Measurements from ENCODE around the gene LCNL1.

DNA sequence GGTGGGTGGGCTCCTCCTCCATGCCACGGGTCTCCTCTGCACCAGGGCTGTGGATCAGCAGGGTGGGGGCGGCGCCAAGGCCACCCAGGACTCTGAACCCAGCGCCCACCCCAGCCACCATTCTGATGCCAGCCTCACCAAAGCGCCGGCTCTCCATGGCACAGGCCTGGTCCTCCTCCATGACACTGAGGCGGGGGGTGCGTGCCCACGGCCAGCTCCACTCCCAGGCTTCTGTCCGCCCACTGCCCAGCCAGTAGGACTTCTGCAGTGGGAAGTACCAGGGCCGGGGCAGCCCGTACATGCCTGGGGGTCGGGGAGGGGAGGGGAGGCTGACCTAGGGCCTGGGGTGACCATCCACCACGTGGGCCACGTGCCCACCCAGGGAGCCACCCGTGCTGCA, 33.6 kb downstream of the LCNL1 start:
- TF ChIP-seq, protein P1, sequence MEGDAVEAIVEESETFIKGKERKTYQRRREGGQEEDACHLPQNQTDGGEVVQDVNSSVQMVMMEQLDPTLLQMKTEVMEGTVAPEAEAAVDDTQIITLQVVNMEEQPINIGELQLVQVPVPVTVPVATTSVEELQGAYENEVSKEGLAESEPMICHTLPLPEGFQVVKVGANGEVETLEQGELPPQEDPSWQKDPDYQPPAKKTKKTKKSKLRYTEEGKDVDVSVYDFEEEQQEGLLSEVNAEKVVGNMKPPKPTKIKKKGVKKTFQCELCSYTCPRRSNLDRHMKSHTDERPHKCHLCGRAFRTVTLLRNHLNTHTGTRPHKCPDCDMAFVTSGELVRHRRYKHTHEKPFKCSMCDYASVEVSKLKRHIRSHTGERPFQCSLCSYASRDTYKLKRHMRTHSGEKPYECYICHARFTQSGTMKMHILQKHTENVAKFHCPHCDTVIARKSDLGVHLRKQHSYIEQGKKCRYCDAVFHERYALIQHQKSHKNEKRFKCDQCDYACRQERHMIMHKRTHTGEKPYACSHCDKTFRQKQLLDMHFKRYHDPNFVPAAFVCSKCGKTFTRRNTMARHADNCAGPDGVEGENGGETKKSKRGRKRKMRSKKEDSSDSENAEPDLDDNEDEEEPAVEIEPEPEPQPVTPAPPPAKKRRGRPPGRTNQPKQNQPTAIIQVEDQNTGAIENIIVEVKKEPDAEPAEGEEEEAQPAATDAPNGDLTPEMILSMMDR (IDR thresholded peaks at IDR 0.05): no peak
- no peak for TF ChIP-seq POLR2AphosphoS5 (IDR thresholded peaks at IDR 0.05; ENCODE audit: low read depth, low read length)
- no peak for TF ChIP-seq SIN3A (IDR thresholded peaks at IDR 0.05; ENCODE audit: borderline replicate concordance, insufficient read depth, low read depth, low read length)

All from Panc1 (cell line).